Esophagus squamous epithelium (tissue), 4 donors: ENCODE measurements around the gene TES.

Experiments used
- CTCF ChIP-seq, 6 experiments: fragments of 450-650 bp in 4 of 6; fragments of 200-600 bp in 2 of 6; sonication (generic) in 2 of 6; IDR thresholded peaks; one replicate each; pipeline ENCODE4 v1.5.1; 2016 to 2019; ENCODE audit warnings: antibody characterized with exemption in 6 of 6, mild to moderate bottlenecking in 4 of 6, moderate library complexity in 4 of 6
- POLR2A ChIP-seq, 4 donors: fragments of 450-650 bp; IDR thresholded peaks; one replicate each; pipeline ENCODE4 v1.6.1; 2017; ENCODE audit warnings: antibody characterized with exemption in 4 of 4, mild to moderate bottlenecking in 4 of 4, moderate library complexity in 3 of 4

GRCh38 chr7:116269466-116269865 lies 59.1 kb downstream of the TES start:
- TF ChIP-seq CTCF (IDR thresholded peaks at IDR 0.05) (no peak), POLR2A (IDR thresholded peaks at IDR 0.05) (no peak)
